GM19397 (cell line): ENCODE measurements around the gene PTGS1.
"Not testable (repeated sequence)": the region's sequence is repeated elsewhere in the genome, so short reads cannot be mapped to it uniquely, and the experiment has no call there.

Experiments
- ATAC-seq: cut with Tn5 transposase; IDR thresholded peaks from one replicate; pipeline ENCODE4 v1.9.1; 2021; ENCODE audit warnings: mild to moderate bottlenecking, moderate library complexity; ENCODE audit not compliant: unreplicated experiment

Gene PTGS1

GRCh38 chr9:122394265-122395125 is 23.7 kb downstream of the PTGS1 start:
- no peak for ATAC-seq

GRCh38 chr9:122396614-122397148 is 25.9 kb downstream of the PTGS1 start:
- ATAC-seq = no peak

- ATAC-seq = no peak
Observed at GRCh38 chr9:122397749-122398148, 26.9 kb downstream of the PTGS1 start.

- ATAC-seq = no peak
Observed at GRCh38 chr9:122398371-122398924, 27.6 kb downstream of the PTGS1 start.

GRCh38 chr9:122401896-122402295 is 31.1 kb downstream of the PTGS1 start:
- no peak for ATAC-seq

GRCh38 chr9:122402403-122402871 is 31.6 kb downstream of the PTGS1 start:
- ATAC-seq = no peak

DNA sequence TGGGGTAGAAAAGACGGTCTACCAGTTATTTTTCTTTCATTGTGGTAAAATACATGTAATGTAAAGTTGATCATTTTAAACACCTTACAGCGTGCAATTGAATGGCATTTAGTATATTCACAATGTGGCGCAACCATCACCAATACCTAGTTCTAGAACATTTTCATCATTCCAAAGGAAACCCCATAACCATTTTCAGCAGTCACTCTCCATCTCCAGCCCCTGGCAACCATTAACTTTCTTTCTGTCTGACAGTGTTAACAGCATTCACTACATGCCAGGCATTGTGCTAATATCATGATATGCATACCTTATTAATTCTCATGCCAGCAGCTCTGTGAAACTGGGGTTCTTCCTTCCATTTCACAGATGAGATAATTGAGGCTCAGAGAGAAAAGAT is 32.0 kb downstream of the PTGS1 start:
- ATAC-seq = no peak

GRCh38 chr9:122403381-122404000 is 32.7 kb downstream of the PTGS1 start:
- ATAC-seq = no peak

DNA sequence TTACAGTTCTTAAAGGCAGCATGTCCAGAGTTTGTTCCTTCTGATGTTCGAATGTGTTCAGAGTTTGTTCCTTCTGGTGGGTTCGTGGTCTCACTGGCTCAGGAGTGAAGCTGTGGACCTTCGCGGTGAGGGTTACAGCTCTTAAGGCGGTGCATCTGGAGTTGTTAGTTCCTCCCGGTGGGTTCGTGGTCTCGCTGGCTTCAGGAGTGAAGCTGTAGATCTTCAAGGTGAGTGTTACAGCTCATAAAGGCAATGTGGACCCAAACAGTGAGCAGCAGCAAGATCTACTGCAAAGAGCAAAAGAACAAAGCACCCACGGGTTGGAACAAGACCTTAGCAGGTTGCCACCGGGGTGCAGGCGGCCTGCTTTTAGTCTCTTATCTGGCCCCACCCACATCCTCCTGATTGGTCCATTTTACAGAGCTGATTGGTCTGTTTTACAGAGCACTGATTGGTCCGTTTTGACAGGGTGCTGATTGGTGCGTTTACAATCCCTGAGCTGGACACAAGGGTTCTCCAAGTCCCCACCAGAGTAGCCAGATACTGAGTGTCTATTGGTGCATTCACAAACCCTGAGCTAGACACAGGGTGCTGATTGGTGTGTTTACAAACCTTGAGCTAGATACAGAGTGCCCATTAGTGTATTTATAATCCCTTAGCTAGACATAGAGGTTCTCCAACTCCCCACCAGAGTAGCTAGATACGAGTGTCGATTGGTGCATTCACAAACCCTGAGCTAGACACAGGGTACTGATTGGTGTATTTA is 34.7 kb downstream of the PTGS1 start:
- ATAC-seq = not testable (repeated sequence)

GRCh38 chr9:122406070-122406890 is 35.5 kb downstream of the PTGS1 start:
- ATAC-seq = no peak

GRCh38 chr9:122414108-122414507 is 43.3 kb downstream of the PTGS1 start:
- not testable (repeated sequence) for ATAC-seq

- ATAC-seq = no peak
Observed at GRCh38 chr9:122418016-122418415, 47.2 kb downstream of the PTGS1 start.

DNA sequence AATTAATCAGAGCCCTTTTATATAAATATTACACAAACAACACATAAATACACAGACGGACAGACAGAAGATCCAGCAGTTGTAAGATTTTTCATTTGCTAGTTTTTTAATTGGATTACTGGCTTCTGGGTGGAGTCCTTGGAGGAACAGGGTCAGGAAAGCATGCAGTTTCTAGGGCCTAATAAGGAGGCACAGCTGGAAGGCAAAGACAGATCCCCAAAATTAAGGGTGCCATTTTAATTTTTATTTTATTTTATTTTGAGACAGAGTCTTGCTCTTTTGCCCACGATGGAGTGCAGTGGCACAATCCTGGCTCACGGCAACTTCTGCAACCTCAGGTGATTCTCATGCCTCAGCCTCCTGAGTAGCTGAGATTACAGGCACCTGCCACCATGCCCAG is 49.5 kb downstream of the PTGS1 start:
- no peak for ATAC-seq

DNA sequence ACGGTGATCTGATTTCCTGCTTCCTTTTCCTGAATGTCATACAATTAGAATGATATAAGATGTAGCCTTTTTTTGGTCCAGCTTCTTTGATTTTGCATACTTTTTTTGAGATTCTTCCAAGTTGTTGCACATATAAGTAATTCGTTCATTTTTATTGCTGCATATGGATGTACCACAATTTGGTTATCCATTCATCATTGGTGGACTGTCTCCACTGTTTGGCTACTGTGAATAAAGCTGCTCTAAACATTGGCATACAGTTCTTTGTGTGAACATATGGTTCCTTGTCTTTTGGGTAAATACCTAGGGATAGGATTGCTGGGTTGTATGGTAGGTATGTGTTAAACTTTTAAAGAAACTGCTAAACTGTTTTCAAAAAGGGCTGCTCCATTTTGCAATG is 54.3 kb downstream of the PTGS1 start:
- no peak for ATAC-seq

- ATAC-seq = no peak
Observed at GRCh38 chr9:122426723-122427122, 55.9 kb downstream of the PTGS1 start.

- no peak for ATAC-seq
Observed at GRCh38 chr9:122442568-122442967, 71.7 kb downstream of the PTGS1 start.

DNA sequence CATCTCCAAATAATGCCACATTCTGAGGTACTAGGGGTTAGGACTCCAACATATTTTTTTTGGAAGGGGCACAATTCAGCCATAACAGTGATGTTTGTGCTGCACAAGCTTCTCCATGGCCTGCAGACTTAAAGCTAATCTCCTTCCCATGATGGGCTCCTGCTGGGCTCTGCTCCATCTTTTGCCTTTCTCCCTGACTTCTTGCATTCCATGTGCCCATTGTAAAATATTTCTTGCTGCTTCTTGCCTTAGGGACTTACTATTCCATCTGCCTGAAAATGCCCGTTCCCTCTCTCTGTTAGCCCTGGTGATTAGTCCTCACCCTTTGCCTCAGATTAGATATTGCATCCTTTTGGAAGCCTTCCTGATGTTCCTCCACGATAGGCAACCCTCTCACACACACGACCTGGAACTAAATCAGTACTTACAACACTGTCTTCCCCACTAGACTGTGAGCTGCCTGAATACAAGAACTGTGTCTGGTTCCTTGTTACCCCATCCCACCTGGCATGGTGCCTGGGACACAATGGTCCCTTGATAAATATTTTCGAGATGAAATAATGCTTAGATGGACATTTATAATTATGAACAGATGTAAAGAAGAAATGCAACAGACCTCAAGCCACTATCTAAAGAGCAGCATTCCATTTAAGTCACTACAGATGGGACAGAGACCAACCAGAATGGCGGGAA is 73.4 kb downstream of the PTGS1 start:
- no peak for ATAC-seq
